Upper lobe of left lung (tissue), 4 donors: ENCODE results near the gene MYO9B.

Experiments used
- CTCF ChIP-seq, 6 experiments: fragments of 450-650 bp in 4 of 6; fragments of 200-600 bp in 2 of 6; sonication (generic) in 2 of 6; IDR thresholded peaks; one replicate each; pipeline ENCODE4 v1.5.1; 2016 to 2019; ENCODE audit warnings: antibody characterized with exemption in 6 of 6
- EP300 ChIP-seq, 4 donors: sonication (generic); formaldehyde crosslinking; IDR thresholded peaks; one replicate each; pipeline ENCODE4 v1.5.1; 2017; ENCODE audit warnings: antibody characterized with exemption in 4 of 4, control low read depth in 2 of 4
- POLR2A ChIP-seq, 4 donors: fragments of 450-650 bp; IDR thresholded peaks; one replicate each; pipeline ENCODE4 v1.5.1; 2016 to 2017; ENCODE audit warnings: antibody characterized with exemption in 4 of 4, mild to moderate bottlenecking in 2 of 4
- POLR2AphosphoS5 ChIP-seq, 2 donors: sonication (generic); formaldehyde crosslinking; IDR thresholded peaks; one replicate each; pipeline ENCODE4 v1.5.1; 2017; ENCODE audit warnings: antibody characterized with exemption in 2 of 2

- TF ChIP-seq CTCF (IDR thresholded peaks at IDR 0.05) (no peak), POLR2A (IDR thresholded peaks at IDR 0.05) (no peak), POLR2AphosphoS5 (IDR thresholded peaks at IDR 0.05) (no peak), EP300 (IDR thresholded peaks at IDR 0.05) (no peak)
Observed at GRCh38 chr19:17125062-17125727, 49.6 kb downstream of the MYO9B start.
